DND-41 (cell line): ENCODE results near the gene PNMA1.

Source experiments
- ATAC-seq: fragments of 200-7000 bp; cut with Tn5 transposase; 3 replicates; pipeline ENCODE4 v1.9.1; 2021; ENCODE audit warnings: low read depth; ENCODE audit not compliant: insufficient read depth
- DNase-seq: peaks from one replicate; pipeline ENCODE4 v3.0.0-alpha.2; 2020
- H2AFZ ChIP-seq: 2 replicates; pipeline ENCODE4 v1.6.0; 2012; ENCODE audit warnings: low read depth, low read length
- H3K27ac ChIP-seq: 2 replicates; pipeline ENCODE4 v1.5.1; 2012; ENCODE audit warnings: low read length, inconsistent platforms
- H3K27me3 ChIP-seq: fragments of 200-600 bp; sonication (generic); 2 replicates; pipeline ENCODE4 v1.6.0; 2012; ENCODE audit warnings: low read length, mild to moderate bottlenecking, inconsistent platforms; ENCODE audit not compliant: insufficient read depth, poor library complexity
- H3K36me3 ChIP-seq: 2 replicates; pipeline ENCODE4 v1.5.1; 2012; ENCODE audit warnings: low read length, inconsistent platforms; ENCODE audit not compliant: insufficient read depth
- H3K4me1 ChIP-seq: 2 replicates; pipeline ENCODE4 v1.5.1; 2012; ENCODE audit warnings: mild to moderate bottlenecking, low read length; ENCODE audit not compliant: insufficient read depth
- H3K4me2 ChIP-seq: 2 replicates; pipeline ENCODE4 v1.6.0; 2012; ENCODE audit warnings: mild to moderate bottlenecking, moderate library complexity, low read length, inconsistent platforms; ENCODE audit not compliant: insufficient read depth
- H3K4me3 ChIP-seq, 2 experiments: fragments of 200-600 bp in 1 of 2; shearing (Covaris generic) in 1 of 2; 2 replicates each; pipeline ENCODE4 v1.5.1; 2012 to 2016; ENCODE audit warnings: inconsistent platforms in 2 of 2, low read length in 2 of 2, mild to moderate bottlenecking in 2 of 2, low read depth in 1 of 2, moderate library complexity in 1 of 2
- H3K79me2 ChIP-seq: 2 replicates; pipeline ENCODE4 v1.6.0; 2012; ENCODE audit warnings: low read length, inconsistent platforms; ENCODE audit not compliant: insufficient read depth
- H3K9ac ChIP-seq: 2 replicates; pipeline ENCODE4 v1.6.0; 2012; ENCODE audit warnings: low read depth, mild to moderate bottlenecking, inconsistent platforms, low read length, moderate library complexity
- H3K9me3 ChIP-seq: 2 replicates; pipeline ENCODE4 v1.5.1; 2012; ENCODE audit warnings: low read length, moderate library complexity, mild to moderate bottlenecking, inconsistent platforms; ENCODE audit not compliant: insufficient read depth, severe bottlenecking
- H4K20me1 ChIP-seq: 2 replicates; pipeline ENCODE4 v1.6.0; 2012; ENCODE audit warnings: low read length; ENCODE audit not compliant: insufficient read depth
- CTCF ChIP-seq: IDR thresholded peaks from 2 replicates; pipeline ENCODE4 v1.5.1; 2012; ENCODE audit warnings: borderline replicate concordance, low read length, moderate library complexity, mild to moderate bottlenecking; ENCODE audit not compliant: poor library complexity, severe bottlenecking; ENCODE audit errors: extremely low read depth
- EZH2 ChIP-seq: IDR thresholded peaks from 3 replicates; pipeline ENCODE4 v1.6.1; 2012; ENCODE audit warnings: borderline replicate concordance, low read depth, mild to moderate bottlenecking, moderate library complexity, low read length, inconsistent platforms; ENCODE audit not compliant: severe bottlenecking

Gene PNMA1

GRCh38 chr14:73751157-73751691 lies 37.0 kb upstream of the PNMA1 start:
- no peak for ATAC-seq
- peaks cover 7% of the 10 kb centered on the region; the same call in 1 of the 2 replicates for H3K36me3 ChIP-seq
- no peaks in the 10 kb centered on the region for H3K27me3 ChIP-seq

GRCh38 chr14:73750531-73750901 lies 36.3 kb upstream of the PNMA1 start:
- no peak overlapping the region for H3K9ac ChIP-seq

More at GRCh38 chr14:73751157-73751691, 37.0 kb upstream of the PNMA1 start:
- no peak overlapping the region for H3K4me2 ChIP-seq
- no peak overlapping the region for H3K9ac ChIP-seq
- no peak overlapping the region for H3K27ac ChIP-seq
- no peaks in the 10 kb centered on the region for H3K9me3 ChIP-seq
- H3K79me2 ChIP-seq = peaks cover 100% of the 10 kb centered on the region
- peaks cover 43% of the 10 kb centered on the region for H3K4me1 ChIP-seq
- TF ChIP-seq EZH2 (no peak), CTCF (no peak)
- peaks cover 86% of the 10 kb centered on the region for H4K20me1 ChIP-seq
- no peak overlapping the region for H3K4me3 ChIP-seq
- no peak for DNase-seq
- no peak overlapping the region for H2AFZ ChIP-seq

GRCh38 chr14:73749706-73750530 lies 35.7 kb upstream of the PNMA1 start:
- no peak overlapping the region for H3K4me2 ChIP-seq
- H3K79me2 ChIP-seq = peaks cover 100% of the 10 kb centered on the region
- no peak overlapping the region for H3K4me3 ChIP-seq
- peaks cover 44% of the 10 kb centered on the region for H3K4me1 ChIP-seq
- no peaks in the 10 kb centered on the region for H3K27me3 ChIP-seq
- peaks cover 7% of the 10 kb centered on the region; the same call in 1 of the 2 replicates for H3K36me3 ChIP-seq
- ATAC-seq (no peak), DNase-seq (no peak)
- H2AFZ ChIP-seq = no peak overlapping the region
- TF ChIP-seq EZH2 (no peak), CTCF (no peak)
- no peak overlapping the region for H3K27ac ChIP-seq
- H3K9ac ChIP-seq = no peak overlapping the region
- peaks cover 84% of the 10 kb centered on the region for H4K20me1 ChIP-seq
- no peaks in the 10 kb centered on the region for H3K9me3 ChIP-seq

More at GRCh38 chr14:73750531-73750901, 36.3 kb upstream of the PNMA1 start:
- H3K4me2 ChIP-seq = no peak overlapping the region
- H3K79me2 ChIP-seq = peaks cover 100% of the 10 kb centered on the region
- H3K27me3 ChIP-seq = no peaks in the 10 kb centered on the region
- ATAC-seq (no peak), DNase-seq (no peak)
- H3K27ac ChIP-seq = no peak overlapping the region
- peaks cover 43% of the 10 kb centered on the region for H3K4me1 ChIP-seq
- TF ChIP-seq EZH2 = no peak
- TF ChIP-seq CTCF = no peak
- peaks cover 7% of the 10 kb centered on the region; the same call in 1 of the 2 replicates for H3K36me3 ChIP-seq
- no peak overlapping the region for H3K4me3 ChIP-seq
- no peak overlapping the region for H2AFZ ChIP-seq
- H3K9me3 ChIP-seq = no peaks in the 10 kb centered on the region
- peaks cover 84% of the 10 kb centered on the region for H4K20me1 ChIP-seq
